Measurements from ENCODE around the gene NAMPT. TPM values are rescaled to one million over a fixed set of nuclear protein-coding genes. Genes with fewer than 3 reads are reported as not detected.

The NAMPT gene
- total RNA-seq, 1 experiment from 2014 or later = 80.8 TPM

DNA sequence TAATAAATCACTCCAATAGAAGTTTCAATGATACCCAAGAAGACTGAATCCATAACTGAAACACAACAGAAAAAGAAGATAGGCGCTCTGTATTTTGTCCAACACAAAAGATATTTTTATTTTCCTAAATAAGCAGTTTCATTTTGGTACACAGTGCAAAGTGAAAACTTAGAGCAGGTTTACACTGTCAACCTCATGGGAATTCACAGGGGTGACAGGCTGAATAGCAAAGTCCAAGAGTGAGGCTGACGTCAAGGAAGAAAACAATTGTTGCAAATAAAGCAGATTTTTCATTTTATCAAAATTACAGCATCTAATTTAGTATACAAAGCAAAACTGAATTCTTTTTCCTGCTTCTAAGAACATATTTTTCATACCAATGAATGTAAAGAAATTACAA, 28.6 kb downstream of the NAMPT start:
- in situ Hi-C loops (cut with HindIII; ENCODE audit: low pct_unique_long_range_greater_than_20kb, low sequenced_read_pairs) (no loop called here), intact Hi-C loops (cut with micrococcal nuclease; ENCODE audit: unreplicated experiment) (no loop called here)
- DNase-seq (ENCODE audit: low read depth, low spot score) (no peak), ATAC-seq (no peak)
- Histone ChIP-seq H3K36me3 (ENCODE audit: control insufficient read depth, insufficient read depth, low read length) (peaks cover 23% of the 10 kb centered on the region), H3K4me1 (ENCODE audit: control insufficient read depth, insufficient read depth, low read length) (no peaks in the 10 kb centered on the region), H3K27me3 (ENCODE audit: control insufficient read depth, insufficient read depth, low read length) (no peaks in the 10 kb centered on the region), H3K9me3 (ENCODE audit: control insufficient read depth, insufficient read depth, low read depth, low read length) (no peaks in the 10 kb centered on the region), H3K27ac (ENCODE audit: low read length) (no peak overlapping the region), H3K4me3 (ENCODE audit: low read depth in 2 of 2, low read length in 2 of 2) (no peak overlapping the region)
- no TSS peak for BruUV-seq (replicated peaks)
- POLR2A ChIA-PET = no interaction called here
- TF ChIP-seq POLR2AphosphoS5 (IDR thresholded peaks at IDR 0.05; ENCODE audit: low read depth, low read length) (no peak), REST (IDR thresholded peaks at IDR 0.05; ENCODE audit: insufficient read depth in 1 of 2, low read depth in 2 of 2, low read length in 1 of 2) (no peak), TCF7L2 (IDR thresholded peaks at IDR 0.05; ENCODE audit: low read depth, low read length) (no peak)
- CTCF ChIA-PET = no interaction called here

DNA sequence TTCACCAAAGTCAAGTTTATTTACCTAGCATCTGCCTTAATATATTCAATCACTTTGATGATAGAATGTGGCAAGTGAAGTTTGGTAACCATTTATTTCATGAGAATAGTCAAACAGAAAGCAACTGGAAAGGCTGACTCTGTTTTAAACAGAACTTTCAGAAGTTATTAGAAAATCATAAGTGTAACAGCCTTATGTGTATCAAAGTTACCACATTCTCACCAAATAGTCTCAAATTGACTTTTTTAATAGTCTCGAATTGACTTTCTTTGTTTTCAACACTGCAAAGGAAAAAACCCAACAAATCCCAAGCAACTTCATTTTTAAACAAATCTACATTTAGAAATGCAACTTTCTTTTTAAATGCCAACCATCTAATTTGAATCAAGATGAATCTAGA, 29.5 kb downstream of the NAMPT start:
- intact Hi-C loops (cut with micrococcal nuclease; ENCODE audit: unreplicated experiment) = no loop called here
- POLR2A ChIA-PET = no interaction called here
- H3K27ac ChIP-seq (ENCODE audit: low read length) = no peak overlapping the region
- CTCF ChIA-PET = no interaction called here
- BruUV-seq (replicated peaks) = no TSS peak
- H3K4me1 ChIP-seq (ENCODE audit: control insufficient read depth, insufficient read depth, low read length) = no peaks in the 10 kb centered on the region
- H3K4me3 ChIP-seq (ENCODE audit: low read depth in 2 of 2, low read length in 2 of 2) = no peak overlapping the region
- no peak for DNase-seq (ENCODE audit: low read depth, low spot score)
- in situ Hi-C loops (cut with HindIII; ENCODE audit: low pct_unique_long_range_greater_than_20kb, low sequenced_read_pairs) = no loop called here
- peaks cover 17% of the 10 kb centered on the region for H3K36me3 ChIP-seq (ENCODE audit: control insufficient read depth, insufficient read depth, low read length)
- no peaks in the 10 kb centered on the region for H3K9me3 ChIP-seq (ENCODE audit: control insufficient read depth, insufficient read depth, low read depth, low read length)
- no peaks in the 10 kb centered on the region for H3K27me3 ChIP-seq (ENCODE audit: control insufficient read depth, insufficient read depth, low read length)
- TF ChIP-seq REST (IDR thresholded peaks at IDR 0.05; ENCODE audit: insufficient read depth in 1 of 2, low read depth in 2 of 2, low read length in 1 of 2) (no peak), CTCF (IDR thresholded peaks at IDR 0.05) (no peak), SIN3A (IDR thresholded peaks at IDR 0.05; ENCODE audit: borderline replicate concordance, insufficient read depth, low read depth, low read length) (no peak), TCF7L2 (IDR thresholded peaks at IDR 0.05; ENCODE audit: low read depth, low read length) (no peak), POLR2AphosphoS5 (IDR thresholded peaks at IDR 0.05; ENCODE audit: low read depth, low read length) (no peak)
- no peak for ATAC-seq
